GM19372 (cell line): ENCODE measurements around the gene SENP7.
"Not testable (repeated sequence)": the region's sequence is repeated elsewhere in the genome, so short reads cannot be mapped to it uniquely, and the experiment has no call there.

Source experiments
- ATAC-seq: cut with Tn5 transposase; IDR thresholded peaks from one replicate; pipeline ENCODE4 v1.9.1; 2021; ENCODE audit warnings: mild to moderate bottlenecking, low read depth, moderate library complexity; ENCODE audit not compliant: unreplicated experiment

SENP7 gene

GRCh38 chr3:101529816-101530685, 17.0 kb upstream of the SENP7 start:
- ATAC-seq, result no peak

DNA sequence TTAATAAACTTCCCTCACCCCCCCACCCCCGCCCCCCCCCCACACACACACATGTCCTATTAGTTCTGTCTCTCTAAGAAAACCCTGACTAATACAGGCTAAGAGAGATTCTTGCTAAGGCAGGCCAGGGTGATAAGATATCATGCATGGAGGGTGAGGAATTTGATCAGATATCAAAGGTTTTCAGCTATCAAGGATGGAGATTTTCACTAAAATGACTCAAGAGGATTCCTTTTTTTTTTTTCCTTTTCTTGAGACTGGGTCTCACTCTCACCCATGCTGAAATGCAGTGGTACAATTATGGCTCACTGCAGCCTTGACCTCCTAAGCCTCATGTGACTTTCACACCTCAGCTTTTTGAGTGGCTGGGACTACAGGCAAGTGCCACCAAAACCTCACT, 14.9 kb upstream of the SENP7 start:
- no peak for ATAC-seq

GRCh38 chr3:101527441-101527840, 14.4 kb upstream of the SENP7 start:
- no peak for ATAC-seq

- no peak for ATAC-seq
Measured at GRCh38 chr3:101521211-101521701, 8.2 kb upstream of the SENP7 start.

DNA sequence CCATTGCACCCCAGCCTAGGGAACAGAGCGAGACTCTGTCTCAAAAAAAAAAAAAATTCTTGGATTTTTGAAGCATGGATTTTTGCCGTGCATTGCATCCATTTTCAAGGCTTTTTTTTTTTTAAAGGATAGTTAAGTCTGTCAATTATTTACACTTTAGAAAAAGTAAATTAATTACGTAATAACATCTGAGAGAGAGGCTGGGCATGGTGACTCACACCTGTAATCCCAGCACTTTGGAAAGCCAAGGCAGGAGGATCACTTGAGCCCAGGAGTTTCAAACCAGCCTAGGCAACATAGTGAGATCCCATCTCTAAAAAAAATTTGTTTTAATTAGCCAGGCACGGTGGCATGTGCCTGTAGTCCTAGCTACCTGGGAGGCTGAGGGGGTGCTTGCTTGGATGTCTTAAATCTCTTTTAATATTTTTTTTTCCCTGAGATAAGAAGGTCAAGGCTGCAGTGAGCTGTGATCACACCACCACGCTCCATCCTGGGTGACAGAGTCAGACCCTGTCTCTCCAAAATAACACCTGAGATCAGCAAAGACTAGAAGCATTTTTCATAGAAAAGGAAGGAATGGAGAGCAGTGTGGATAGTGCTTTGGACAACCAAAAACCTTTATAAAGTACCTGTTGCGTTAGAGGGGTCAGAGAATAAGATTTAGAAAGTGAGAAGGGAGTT, 6.8 kb upstream of the SENP7 start:
- ATAC-seq, result no peak

DNA sequence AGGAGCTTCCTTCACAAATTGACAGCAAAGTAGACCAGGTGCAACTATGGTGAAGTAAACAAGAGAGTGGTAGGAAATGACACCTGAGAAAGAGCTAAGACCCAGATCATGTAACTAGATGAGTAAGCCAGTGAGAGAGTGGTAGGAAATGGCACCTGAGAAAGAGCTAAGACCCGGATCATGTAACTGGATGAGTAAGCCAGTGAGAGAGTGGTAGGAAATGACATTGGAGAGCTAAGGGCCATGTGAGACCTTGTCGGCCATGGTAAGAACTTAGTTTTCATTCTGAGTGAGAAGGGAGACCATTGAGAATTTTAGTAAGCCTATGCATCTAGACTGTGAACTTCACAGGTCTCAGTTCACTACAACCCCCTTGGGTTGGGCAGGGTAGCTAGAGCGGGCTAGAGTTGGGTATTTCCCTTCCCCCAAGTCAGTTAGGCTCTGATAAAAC, 5.4 kb upstream of the SENP7 start:
- peak; percentile 92 for ATAC-seq

DNA sequence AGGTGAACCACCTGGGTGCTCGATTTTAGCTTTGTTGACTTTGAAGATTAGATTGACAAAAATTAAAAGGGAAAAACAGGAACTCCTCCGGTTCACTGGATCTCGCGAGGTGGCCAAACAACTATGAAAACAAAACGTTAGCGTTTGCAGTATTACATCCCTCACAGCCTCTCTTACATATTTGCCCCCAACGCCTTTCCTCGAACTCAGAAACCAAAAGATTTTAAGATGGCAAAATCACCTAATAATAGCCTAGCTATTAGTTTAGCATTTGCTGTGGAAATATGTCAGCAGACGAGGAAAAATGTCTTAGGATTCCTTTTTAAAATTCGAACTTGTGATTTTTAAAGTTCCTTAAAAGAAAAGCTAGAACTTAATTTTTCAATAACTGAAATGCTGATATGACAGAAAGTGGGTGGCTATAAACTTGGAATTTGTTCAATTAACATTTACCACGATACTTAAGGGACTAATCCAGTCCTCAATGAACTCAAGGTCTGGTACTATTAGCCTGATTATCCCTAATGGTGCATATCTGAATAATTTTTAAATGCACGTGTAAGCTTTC, 491 bp upstream of the SENP7 start:
- ATAC-seq, result peak; percentile 41

- ATAC-seq, result peak; percentile 43
Measured at GRCh38 chr3:101512396-101512645, 691 bp downstream of the SENP7 start.

DNA sequence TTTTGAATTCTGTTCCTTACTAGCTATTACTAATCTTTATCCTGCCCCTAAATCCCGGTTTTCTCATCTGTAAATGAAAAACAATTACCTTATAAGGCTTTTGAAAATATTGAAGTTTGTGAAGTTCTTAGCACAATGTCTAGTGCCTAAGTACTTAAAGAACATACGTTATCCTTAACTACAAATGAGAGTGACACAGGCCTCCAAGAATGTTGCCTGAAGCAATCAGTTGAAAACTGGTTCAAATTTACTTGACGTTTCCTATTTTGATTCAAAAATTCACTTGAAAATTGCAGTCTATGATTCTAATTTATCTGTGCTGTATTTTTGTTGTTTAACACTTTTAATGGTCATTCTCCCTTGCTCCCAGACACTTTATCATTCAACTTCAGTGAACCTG, 3.2 kb downstream of the SENP7 start:
- ATAC-seq, result no peak

DNA sequence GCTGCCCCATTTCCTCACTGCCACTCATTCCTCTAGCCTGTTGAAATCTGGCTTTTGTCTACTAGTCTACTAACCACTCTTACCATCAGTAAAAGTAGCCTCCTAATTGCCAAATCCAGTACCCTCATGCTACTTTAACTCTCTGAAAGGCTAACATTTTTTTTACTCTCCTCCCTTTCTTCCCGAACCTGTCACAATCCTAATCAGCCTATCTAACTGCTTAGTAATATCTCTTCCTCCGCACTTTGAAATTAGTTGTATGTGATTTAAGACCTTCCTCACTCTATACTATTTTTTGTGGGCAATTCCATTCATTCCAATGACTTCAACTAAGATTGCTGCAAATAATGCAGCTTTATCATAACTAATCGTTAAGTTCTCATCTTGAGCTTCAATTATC, 3.7 kb downstream of the SENP7 start:
- ATAC-seq, result no peak

DNA sequence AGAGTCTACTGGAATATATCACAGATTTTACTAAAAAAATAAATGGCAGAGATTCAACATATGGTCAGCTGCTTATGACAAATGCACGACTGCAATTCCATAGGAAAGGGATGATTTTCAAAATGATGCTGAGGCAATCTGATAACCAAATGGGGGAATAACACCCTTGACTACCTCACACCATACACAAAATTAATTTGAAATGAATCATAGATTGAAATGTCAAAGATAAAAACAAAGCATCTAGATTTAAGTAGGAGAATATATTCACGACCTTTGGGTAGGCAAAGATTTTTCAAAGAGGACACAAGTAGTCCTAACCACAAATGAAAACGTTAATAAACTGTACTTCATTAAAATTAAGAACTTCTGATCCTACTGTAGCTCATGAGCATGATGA, 11.2 kb downstream of the SENP7 start:
- ATAC-seq, result no peak

DNA sequence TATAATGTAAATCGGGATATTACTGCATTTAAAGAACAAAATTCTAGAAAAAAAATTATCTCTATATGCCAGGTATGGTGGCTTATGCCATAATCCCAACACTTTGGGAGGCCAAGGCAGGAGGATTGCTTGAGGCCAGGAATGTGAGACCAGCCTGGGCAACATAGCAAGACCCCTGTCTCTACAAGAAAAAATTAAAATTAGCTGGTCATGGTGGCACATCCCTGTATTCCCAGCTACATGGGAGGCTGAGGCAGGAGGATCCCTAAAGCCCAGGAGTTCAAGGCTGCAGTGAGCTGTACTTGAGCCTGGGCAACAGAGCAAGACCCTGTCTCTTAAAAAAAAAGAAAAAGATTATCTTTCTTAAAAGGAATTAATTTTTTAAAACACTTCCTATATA, 12.8 kb downstream of the SENP7 start:
- ATAC-seq, result no peak

GRCh38 chr3:101497803-101498202, 15.2 kb downstream of the SENP7 start:
- ATAC-seq, result no peak

- no peak for ATAC-seq
Measured at GRCh38 chr3:101495552-101495951, 17.5 kb downstream of the SENP7 start.

DNA sequence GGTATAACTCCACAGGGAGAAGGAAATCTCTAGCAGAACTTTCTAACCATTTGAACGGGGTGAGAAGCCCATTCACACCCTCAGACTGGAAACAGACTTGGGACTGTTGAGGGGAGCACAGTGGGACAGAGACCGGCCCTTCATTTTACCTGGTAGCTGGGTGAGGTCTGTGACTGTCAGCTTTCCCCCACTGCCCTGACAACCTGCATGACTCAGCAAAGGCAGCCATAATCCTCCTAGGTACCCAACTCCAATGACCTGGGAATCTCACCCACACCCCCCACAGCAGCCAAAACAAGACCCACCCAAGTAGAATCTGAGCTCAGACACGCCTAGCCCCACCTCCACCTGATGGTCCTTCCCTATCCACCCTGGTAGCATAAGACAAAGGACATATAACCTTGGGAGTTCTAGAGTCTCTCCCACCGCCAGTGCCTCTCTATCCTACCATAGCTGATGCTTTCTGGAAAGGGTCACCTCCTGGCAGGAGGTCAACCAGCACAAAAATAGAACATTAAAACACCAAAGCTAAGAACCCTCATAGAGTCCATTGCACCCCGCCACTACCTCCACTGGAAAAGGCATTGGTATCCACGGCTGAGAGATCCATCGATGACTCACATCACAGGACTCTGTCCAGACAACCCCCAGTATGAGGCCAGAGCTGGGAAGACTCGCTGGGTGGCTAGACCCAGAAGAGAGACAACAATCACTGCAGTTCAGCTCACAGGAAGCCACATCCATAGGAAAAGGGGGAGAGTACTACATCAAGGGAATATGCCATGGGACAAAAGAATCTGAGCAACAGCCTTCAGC, 28.0 kb downstream of the SENP7 start:
- no peak for ATAC-seq

DNA sequence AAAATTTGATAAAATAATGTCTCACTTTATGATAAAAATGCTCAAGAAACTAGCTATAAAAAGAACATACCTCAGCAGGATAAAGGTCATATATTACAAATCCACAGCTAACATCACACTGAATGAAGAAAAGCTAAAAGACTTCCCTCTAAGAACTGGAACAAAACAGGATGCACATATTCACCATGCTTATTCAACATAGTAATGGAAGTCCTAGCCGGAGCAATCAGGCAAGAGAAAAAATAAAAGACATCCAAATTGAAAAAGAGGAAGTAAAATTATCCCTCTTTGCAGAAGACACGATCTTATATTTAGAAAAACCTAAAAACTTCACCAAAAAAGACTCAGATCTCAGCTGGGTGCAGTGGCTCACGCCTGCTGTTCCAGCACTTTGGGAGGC, 34.0 kb downstream of the SENP7 start:
- ATAC-seq, result no peak

DNA sequence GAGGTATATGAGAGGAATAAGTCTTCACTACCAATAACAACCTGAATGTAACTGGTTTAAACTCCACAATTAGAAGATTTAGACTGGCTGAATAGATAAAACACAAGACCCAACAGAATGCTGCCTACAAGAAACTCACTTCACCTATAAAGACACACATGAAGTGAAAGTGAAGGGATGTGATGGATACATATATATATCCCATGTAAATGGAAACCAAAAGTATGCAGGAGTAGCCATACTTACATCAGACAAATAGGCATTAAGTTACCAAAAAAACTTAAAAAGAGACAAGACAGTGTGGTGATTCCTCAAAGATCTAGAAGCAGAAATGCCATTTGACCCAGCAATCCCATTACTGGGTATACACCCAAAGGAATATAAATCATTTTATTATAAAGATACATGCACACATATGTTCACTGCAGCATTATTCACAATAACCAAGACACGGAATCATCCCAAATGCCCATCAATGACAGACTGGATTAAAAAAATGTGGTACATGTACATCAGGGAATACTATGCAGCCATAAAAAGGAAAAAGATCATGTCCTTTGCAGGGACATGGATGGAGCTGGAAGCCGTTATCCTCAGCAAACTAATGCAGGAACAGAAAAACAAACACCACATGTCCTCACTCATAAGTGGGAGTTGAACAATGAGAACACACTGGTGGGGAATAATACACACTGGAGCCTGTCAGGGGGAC, 38.0 kb downstream of the SENP7 start:
- not testable (repeated sequence) for ATAC-seq

- ATAC-seq, result not testable (repeated sequence)
Measured at GRCh38 chr3:101468676-101469075, 44.3 kb downstream of the SENP7 start.

GRCh38 chr3:101467310-101467663, 45.7 kb downstream of the SENP7 start:
- ATAC-seq, result not testable (repeated sequence)
